GM12875 (cell line): ENCODE measurements around the gene KCNK6.
"Not testable (repeated sequence)": the region's sequence is repeated elsewhere in the genome, so short reads cannot be mapped to it uniquely, and the experiment has no call there.

Experiments
- H3K4me3 ChIP-seq: one replicate; pipeline ENCODE4 v1.5.1; 2011; ENCODE audit warnings: low read depth, low read length, control low read depth
- TF ChIP-seq, protein P1 (sequence below): IDR thresholded peaks from 2 replicates; pipeline ENCODE4 v1.5.1; 2011; ENCODE audit warnings: low read depth, mild to moderate bottlenecking, control low read depth, inconsistent platforms, low read length, moderate library complexity, borderline replicate concordance; ENCODE audit not compliant: insufficient read depth

The KCNK6 gene

DNA sequence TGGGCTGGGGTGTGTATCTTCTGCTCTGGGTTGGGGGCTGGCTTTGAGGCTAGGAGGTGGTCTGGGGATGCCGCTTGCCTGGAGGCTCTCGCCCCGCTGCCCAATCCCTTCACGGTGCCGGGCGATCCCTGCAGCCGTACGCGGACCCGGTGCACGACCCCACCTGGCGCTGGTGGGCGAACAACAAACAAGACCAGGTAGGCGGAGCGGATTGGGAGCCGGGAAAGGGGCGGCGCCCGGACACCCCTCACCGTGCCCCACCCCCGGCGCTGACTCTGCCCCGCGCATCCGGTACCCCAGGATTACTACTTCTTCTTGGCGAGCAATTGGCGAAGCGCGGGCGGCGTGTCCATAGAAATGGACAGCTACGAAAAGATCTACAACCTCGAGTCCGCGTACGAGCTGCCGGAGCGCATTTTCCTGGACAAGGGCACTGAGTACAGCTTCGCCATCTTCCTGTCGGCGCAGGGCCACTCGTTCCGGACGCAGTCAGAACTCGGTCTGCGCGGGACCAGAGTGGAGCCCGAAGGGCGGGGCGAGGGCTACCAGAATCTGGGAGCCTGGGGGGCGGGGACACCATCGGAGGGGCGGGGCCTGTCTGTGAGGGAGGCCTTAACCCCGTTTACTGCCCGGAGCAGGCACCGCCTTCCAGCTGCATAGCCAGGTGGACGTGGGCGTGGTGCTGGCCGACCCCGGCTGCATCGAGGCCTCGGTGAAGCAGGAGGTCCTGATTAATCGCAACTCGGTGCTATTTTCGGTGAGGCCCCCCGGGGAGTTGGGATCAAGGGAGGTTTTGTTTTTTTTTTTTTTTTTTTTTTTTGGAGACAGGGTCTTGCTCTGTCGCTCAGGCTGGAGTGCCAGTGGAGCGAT lies 42.7 kb downstream of the KCNK6 start:
- TF ChIP-seq, protein P1, sequence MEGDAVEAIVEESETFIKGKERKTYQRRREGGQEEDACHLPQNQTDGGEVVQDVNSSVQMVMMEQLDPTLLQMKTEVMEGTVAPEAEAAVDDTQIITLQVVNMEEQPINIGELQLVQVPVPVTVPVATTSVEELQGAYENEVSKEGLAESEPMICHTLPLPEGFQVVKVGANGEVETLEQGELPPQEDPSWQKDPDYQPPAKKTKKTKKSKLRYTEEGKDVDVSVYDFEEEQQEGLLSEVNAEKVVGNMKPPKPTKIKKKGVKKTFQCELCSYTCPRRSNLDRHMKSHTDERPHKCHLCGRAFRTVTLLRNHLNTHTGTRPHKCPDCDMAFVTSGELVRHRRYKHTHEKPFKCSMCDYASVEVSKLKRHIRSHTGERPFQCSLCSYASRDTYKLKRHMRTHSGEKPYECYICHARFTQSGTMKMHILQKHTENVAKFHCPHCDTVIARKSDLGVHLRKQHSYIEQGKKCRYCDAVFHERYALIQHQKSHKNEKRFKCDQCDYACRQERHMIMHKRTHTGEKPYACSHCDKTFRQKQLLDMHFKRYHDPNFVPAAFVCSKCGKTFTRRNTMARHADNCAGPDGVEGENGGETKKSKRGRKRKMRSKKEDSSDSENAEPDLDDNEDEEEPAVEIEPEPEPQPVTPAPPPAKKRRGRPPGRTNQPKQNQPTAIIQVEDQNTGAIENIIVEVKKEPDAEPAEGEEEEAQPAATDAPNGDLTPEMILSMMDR, result no peak
- H3K4me3 ChIP-seq, result peak overlapping the region; percentile 46

DNA sequence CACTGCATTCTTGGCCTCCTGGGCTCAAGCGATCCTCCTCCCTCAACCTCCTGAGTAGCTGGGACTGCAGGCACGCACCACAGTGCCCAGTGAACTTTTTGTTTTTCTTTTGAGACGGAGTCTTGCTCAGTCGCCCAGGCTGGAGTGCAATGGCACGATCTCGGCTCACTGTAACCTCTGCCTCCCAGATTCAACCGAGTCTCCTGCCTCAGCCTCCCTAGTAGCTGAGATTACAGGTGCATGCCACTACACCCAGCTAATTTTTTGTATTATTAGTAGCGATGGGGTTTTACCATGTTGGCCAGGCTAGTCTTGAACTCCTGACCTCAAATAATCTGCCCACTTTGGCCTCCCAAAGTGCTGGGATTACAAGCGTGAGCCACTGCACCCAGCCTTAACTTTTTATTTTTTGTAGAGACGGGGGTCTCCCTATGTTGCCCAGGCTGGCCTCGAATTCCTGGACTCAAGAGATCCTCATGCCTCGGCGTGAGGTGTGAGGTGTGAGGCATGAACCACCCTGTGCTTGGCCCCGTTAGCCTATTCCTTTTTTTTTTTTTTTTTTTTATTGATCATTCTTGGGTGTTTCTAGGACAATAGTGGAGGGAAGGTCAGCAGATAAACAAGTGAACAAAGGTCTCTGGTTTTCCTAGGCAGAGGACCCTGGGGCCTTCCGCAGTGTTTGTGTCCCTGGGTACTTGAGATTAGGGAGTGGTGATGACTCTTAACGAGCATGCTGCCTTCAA lies 43.5 kb downstream of the KCNK6 start:
- H3K4me3 ChIP-seq, result not testable (repeated sequence)

DNA sequence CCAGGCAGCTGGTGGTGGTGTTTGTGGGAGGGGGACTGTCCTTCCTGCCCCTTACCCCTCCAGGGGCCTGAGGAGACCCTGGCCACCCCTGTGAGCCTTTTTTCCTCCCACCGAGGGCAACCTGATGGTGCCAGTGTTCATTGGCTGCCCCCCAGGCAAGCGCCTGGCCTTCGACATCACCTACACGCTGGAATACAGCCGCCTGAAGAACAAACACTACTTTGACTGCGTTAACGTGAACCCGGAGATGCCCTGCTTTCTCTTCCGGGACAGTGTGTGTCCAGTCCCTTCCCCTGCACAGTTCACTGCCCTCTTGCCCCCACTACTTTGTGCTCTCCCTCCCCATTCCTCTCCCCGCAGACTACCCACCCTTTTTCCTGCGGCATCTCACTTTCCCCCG lies 47.4 kb downstream of the KCNK6 start:
- TF ChIP-seq, protein P1, result no peak
- H3K4me3 ChIP-seq, result no peak overlapping the region

DNA sequence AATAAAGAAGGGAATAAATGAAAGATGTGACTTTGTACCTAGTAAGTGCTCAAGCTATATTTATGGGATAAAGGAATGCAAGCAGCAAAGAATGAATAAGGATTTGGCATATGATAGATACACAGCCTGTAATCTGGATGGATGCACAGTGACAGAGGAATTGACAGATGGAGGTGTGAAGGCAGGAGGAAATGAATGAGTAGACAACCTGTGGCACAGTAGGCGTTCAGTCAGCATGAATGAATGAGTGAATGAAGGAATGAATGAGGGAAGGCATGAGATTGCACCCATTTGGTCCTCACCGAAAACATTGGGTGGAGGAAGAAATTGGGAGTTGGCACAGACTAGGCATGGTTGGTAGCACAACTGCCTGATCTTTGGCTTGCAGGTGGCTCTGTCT lies 49.9 kb downstream of the KCNK6 start:
- TF ChIP-seq, protein P1, result no peak
- H3K4me3 ChIP-seq, result no peak overlapping the region

DNA sequence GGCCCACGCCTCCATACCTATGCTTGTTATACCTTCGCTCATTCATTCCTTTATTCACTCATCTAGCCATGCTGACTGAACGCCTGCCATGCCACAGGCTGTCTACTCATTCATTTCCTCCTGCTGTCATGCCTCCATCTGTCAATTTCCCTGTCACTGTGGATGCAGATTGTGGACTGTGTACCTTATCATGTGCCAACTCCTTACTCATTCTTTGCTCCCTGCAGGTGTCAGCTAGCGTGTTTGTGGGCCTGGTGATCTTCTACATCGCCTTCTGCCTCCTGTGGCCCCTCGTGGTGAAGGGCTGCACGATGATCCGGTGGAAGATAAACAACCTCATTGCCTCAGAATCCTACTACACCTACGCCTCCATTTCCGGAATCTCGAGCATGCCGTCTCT lies 50.7 kb downstream of the KCNK6 start:
- TF ChIP-seq, protein P1, result no peak
- H3K4me3 ChIP-seq, result no peak overlapping the region

GRCh38 chr19:38371081-38371480 lies 51.4 kb downstream of the KCNK6 start:
- no peak overlapping the region for H3K4me3 ChIP-seq
- TF ChIP-seq, protein P1, result no peak

- peak overlapping the region; percentile 49 for H3K4me3 ChIP-seq
- TF ChIP-seq, protein P1, result no peak
Observed at GRCh38 chr19:38373907-38374331, 54.3 kb downstream of the KCNK6 start.
